Measurements from ENCODE around the gene CD3G.

CD3G gene

DNA sequence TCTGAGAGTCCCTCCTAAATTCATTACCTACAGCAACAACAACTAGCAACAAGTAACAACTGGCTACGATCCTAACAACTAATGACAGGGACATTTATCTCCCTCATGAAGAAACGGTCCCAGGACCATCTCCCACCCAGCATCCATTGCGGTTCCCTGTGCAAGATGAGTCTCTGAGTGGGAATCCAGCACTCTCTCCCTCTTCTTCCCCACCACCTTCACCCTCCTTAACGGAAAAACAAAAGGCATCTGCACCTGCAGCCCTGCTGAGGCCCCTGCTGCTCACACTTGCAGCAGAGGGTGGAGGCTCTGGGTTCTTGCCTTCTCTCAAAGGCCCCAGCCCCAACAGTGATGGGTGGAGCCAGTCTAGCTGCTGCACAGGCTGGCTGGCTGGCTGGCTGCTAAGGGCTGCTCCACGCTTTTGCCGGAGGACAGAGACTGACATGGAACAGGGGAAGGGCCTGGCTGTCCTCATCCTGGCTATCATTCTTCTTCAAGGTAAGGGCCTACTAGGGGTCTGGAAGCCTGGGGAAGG, at the start of gene CD3G:
TSS of gene CD3G (plus strand) at position 364 of the 535 bp plus-strand sequence. CDS start at position 444, 80 bp downstream.
- no peak within 1 kb of the TSS for H3K27ac ChIP-seq
- TF ChIP-seq CTCF (conservative IDR thresholded peaks at IDR 0.05) (no peak), ZFX (IDR thresholded peaks at IDR 0.05) (no peak)

GRCh38 chr11:118295199-118295598, 48.9 kb upstream of the CD3G start:
- TF ChIP-seq ZFX (IDR thresholded peaks at IDR 0.05): no peak
- no peak for TF ChIP-seq CTCF (conservative IDR thresholded peaks at IDR 0.05)
- H3K27ac ChIP-seq: no peak overlapping the region

DNA sequence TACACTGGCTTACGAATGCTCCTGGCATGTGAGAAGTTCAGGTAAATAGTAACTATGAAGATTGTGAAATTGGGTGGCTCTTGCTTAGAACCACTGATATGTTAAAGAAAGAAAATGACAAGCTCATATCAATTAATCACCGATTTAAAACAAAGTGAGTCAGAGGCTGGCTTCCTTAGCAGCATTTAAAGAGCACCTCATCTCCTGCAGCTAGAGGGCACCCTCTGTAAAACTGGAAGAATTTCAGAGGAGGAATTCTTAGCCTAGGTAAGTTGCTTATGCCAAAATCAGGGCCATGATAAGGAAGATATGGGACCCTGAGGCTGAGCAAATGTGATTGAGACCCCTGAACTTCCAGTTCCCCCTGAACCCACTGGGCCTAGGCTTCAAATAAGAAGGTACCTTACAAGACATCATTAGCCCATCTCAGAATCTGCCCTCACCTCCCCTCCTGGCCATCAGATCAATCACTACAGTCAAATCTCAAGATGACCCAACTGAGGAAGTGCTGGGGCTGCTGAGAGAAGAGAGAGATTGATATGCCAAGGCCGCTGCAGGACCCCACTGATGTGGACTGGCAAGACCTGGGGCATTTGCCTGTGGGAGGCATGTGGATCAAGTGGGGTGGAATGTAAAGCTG, 48.2 kb upstream of the CD3G start:
- TF ChIP-seq ZFX (IDR thresholded peaks at IDR 0.05) (no peak), CTCF (conservative IDR thresholded peaks at IDR 0.05) (peak; percentile 78)
- H3K27ac ChIP-seq: no peak overlapping the region

- no peak for TF ChIP-seq ZFX (IDR thresholded peaks at IDR 0.05)
- no peak for TF ChIP-seq CTCF (conservative IDR thresholded peaks at IDR 0.05)
- H3K27ac ChIP-seq: no peak overlapping the region
These were observed 42.4 kb upstream of the CD3G start for GRCh38 chr11:118301600-118302195.

DNA sequence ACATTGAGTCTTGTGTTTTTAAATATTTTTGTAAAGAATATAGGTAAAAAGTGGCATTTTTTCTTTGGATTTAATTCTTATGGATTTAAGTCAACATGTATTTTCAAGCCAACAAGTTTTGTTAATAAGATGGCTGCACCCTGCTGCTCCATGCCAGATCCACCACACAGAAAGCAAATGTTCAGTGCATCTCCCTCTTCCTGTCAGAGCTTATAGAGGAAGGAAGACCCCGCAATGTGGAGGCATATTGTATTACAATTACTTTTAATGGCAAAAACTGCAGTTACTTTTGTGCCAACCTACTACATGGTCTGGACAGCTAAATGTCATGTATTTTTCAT, 39.9 kb upstream of the CD3G start:
- no peak overlapping the region for H3K27ac ChIP-seq
- TF ChIP-seq ZFX (IDR thresholded peaks at IDR 0.05) (no peak), CTCF (conservative IDR thresholded peaks at IDR 0.05) (no peak)

GRCh38 chr11:118304568-118305248, 39.4 kb upstream of the CD3G start, which contains the start of gene CD3E:
CD3E (plus strand) TSS chr11:118304730; CDS start chr11:118304953, 223 bp downstream.
- no peak for TF ChIP-seq CTCF (conservative IDR thresholded peaks at IDR 0.05)
- no peak for TF ChIP-seq ZFX (IDR thresholded peaks at IDR 0.05)
- no peak within 1 kb of the TSS for H3K27ac ChIP-seq

DNA sequence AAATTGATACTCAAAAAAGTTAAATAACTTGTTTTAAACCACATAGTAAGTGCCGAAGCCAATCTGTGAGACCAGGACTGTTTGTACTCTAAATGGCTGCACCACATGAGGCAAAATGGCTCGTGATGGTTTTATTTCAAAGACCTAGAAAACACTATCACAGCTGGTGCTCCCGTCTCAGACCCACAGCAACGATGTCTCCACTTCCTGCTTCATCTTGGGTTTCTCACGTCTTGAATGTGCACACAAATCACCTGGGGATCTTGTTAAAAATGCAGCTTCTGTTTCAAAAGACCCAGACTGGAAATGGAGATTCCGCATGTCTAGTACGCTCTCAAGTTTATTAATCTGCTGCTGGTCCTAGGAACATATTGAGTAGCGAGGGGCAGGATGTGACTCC, 38.4 kb upstream of the CD3G start:
- H3K27ac ChIP-seq: no peak overlapping the region
- TF ChIP-seq CTCF (conservative IDR thresholded peaks at IDR 0.05) (no peak), ZFX (IDR thresholded peaks at IDR 0.05) (no peak)
